Type B pancreatic cell (in vitro differentiated cells): Measurements from ENCODE around the gene GPR158. TPM values are rescaled to one million over a fixed set of nuclear protein-coding genes. Genes with fewer than 3 reads are reported as not detected.

Source experiments
- DNase-seq: peaks from one replicate; pipeline ENCODE4 v3.0.0; 2021; ENCODE audit warnings: mixed read lengths; ENCODE audit not compliant: unreplicated experiment; ENCODE audit errors: extremely low spot score
- H3K27ac Mint-ChIP-seq: 2 replicates; pipeline ENCODE4 v1.8.0; 2021; ENCODE audit warnings: mild to moderate bottlenecking, mixed read lengths
- H3K27me3 Mint-ChIP-seq: 2 replicates; pipeline ENCODE4 v1.8.0; 2021; ENCODE audit warnings: mixed read lengths
- H3K36me3 Mint-ChIP-seq: 2 replicates; pipeline ENCODE4 v1.8.0; 2021; ENCODE audit warnings: mixed read lengths
- H3K4me1 Mint-ChIP-seq: one replicate; pipeline ENCODE4 v1.8.0; 2021; ENCODE audit warnings: mixed read lengths; ENCODE audit not compliant: unreplicated experiment
- H3K4me3 Mint-ChIP-seq: 2 replicates; pipeline ENCODE4 v1.8.0; 2021; ENCODE audit warnings: mild to moderate bottlenecking, mixed read lengths
- H3K9me3 Mint-ChIP-seq: 2 replicates; pipeline ENCODE4 v1.8.0; 2021; ENCODE audit warnings: mixed read lengths
- CTCF ChIP-seq: fragments of 200-600 bp; sonication (generic); conservative IDR thresholded peaks from 2 replicates; pipeline ENCODE4 v1.5.0; 2021; ENCODE audit warnings: antibody characterized with exemption, mild to moderate bottlenecking
- total RNA-seq: library from RNA; stranded (reverse); gene quantifications from 2 replicates; pipeline ENCODE4 v1.2.1, GENCODE V29; 2021; ENCODE audit warnings: low replicate concordance

GPR158 gene
- total RNA-seq, 1 donor from 2014 or later, result 3.6 TPM

- Mint-ChIP-seq H3K4me3 (no peak overlapping the region), H3K4me1 (no peaks in the 10 kb centered on the region), H3K36me3 (no peaks in the 10 kb centered on the region), H3K27ac (no peak overlapping the region), H3K9me3 (no peaks in the 10 kb centered on the region), H3K27me3 (no peaks in the 10 kb centered on the region)
- DNase-seq, result no peak
- TF ChIP-seq CTCF, result no peak
Measured at GRCh38 chr10:25294032-25294926, 119.5 kb downstream of the GPR158 start.

- Mint-ChIP-seq H3K27ac (no peak overlapping the region), H3K36me3 (no peaks in the 10 kb centered on the region), H3K27me3 (no peaks in the 10 kb centered on the region), H3K4me1 (no peaks in the 10 kb centered on the region), H3K4me3 (no peak overlapping the region), H3K9me3 (no peaks in the 10 kb centered on the region)
- no peak for TF ChIP-seq CTCF
- DNase-seq, result no peak
Measured at GRCh38 chr10:25296324-25296723, 121.5 kb downstream of the GPR158 start.

GRCh38 chr10:25297466-25297865, 122.7 kb downstream of the GPR158 start:
- H3K27me3 Mint-ChIP-seq, result no peaks in the 10 kb centered on the region
- H3K27ac Mint-ChIP-seq, result no peak overlapping the region
- H3K36me3 Mint-ChIP-seq, result no peaks in the 10 kb centered on the region
- DNase-seq, result no peak
- no peaks in the 10 kb centered on the region for H3K9me3 Mint-ChIP-seq
- no peak overlapping the region for H3K4me3 Mint-ChIP-seq
- no peaks in the 10 kb centered on the region for H3K4me1 Mint-ChIP-seq
- TF ChIP-seq CTCF, result no peak

GRCh38 chr10:25300073-25300472, 125.3 kb downstream of the GPR158 start:
- no peaks in the 10 kb centered on the region for H3K36me3 Mint-ChIP-seq
- no peak for DNase-seq
- no peaks in the 10 kb centered on the region for H3K4me1 Mint-ChIP-seq
- H3K27me3 Mint-ChIP-seq, result no peaks in the 10 kb centered on the region
- no peak overlapping the region for H3K27ac Mint-ChIP-seq
- H3K9me3 Mint-ChIP-seq, result no peaks in the 10 kb centered on the region
- TF ChIP-seq CTCF, result no peak
- H3K4me3 Mint-ChIP-seq, result no peak overlapping the region

GRCh38 chr10:25304606-25305005, 129.8 kb downstream of the GPR158 start:
- H3K4me1 Mint-ChIP-seq, result no peaks in the 10 kb centered on the region
- DNase-seq, result no peak
- no peak for TF ChIP-seq CTCF
- no peaks in the 10 kb centered on the region for H3K27me3 Mint-ChIP-seq
- no peak overlapping the region for H3K4me3 Mint-ChIP-seq
- H3K36me3 Mint-ChIP-seq, result no peaks in the 10 kb centered on the region
- no peak overlapping the region for H3K27ac Mint-ChIP-seq
- H3K9me3 Mint-ChIP-seq, result peaks cover 6% of the 10 kb centered on the region
